Endothelial cell (in vitro differentiated cells): ENCODE measurements around the gene SORL1-AS1.

Experiments
- DNase-seq: peaks from one replicate; pipeline ENCODE4 v3.0.0; 2021; ENCODE audit warnings: low spot score
- H3K27ac Mint-ChIP-seq: one replicate; pipeline ENCODE4 v1.8.0; 2021; ENCODE audit warnings: mixed read lengths, inconsistent platforms; ENCODE audit not compliant: unreplicated experiment
- H3K27me3 Mint-ChIP-seq: one replicate; pipeline ENCODE4 v1.8.0; 2021; ENCODE audit warnings: mild to moderate bottlenecking, moderate library complexity, mixed read lengths, inconsistent platforms; ENCODE audit not compliant: unreplicated experiment
- H3K36me3 Mint-ChIP-seq: one replicate; pipeline ENCODE4 v1.8.0; 2021; ENCODE audit warnings: mild to moderate bottlenecking, low read depth, mixed read lengths, inconsistent platforms; ENCODE audit not compliant: unreplicated experiment
- H3K4me1 Mint-ChIP-seq: one replicate; pipeline ENCODE4 v1.8.0; 2021; ENCODE audit warnings: mild to moderate bottlenecking, mixed read lengths, inconsistent platforms; ENCODE audit not compliant: unreplicated experiment
- H3K4me3 Mint-ChIP-seq: one replicate; pipeline ENCODE4 v1.8.0; 2021; ENCODE audit warnings: mild to moderate bottlenecking, mixed read lengths, inconsistent platforms; ENCODE audit not compliant: unreplicated experiment
- H3K9me3 Mint-ChIP-seq: one replicate; pipeline ENCODE4 v1.8.0; 2021; ENCODE audit warnings: mixed read lengths, inconsistent platforms; ENCODE audit not compliant: unreplicated experiment
- TF ChIP-seq, protein P1 (sequence below): fragments of 200-600 bp; sonication (generic); IDR thresholded peaks from one replicate; pipeline ENCODE4 v1.5.0; 2021; ENCODE audit warnings: antibody characterized with exemption; ENCODE audit not compliant: unreplicated experiment

Gene SORL1-AS1

DNA sequence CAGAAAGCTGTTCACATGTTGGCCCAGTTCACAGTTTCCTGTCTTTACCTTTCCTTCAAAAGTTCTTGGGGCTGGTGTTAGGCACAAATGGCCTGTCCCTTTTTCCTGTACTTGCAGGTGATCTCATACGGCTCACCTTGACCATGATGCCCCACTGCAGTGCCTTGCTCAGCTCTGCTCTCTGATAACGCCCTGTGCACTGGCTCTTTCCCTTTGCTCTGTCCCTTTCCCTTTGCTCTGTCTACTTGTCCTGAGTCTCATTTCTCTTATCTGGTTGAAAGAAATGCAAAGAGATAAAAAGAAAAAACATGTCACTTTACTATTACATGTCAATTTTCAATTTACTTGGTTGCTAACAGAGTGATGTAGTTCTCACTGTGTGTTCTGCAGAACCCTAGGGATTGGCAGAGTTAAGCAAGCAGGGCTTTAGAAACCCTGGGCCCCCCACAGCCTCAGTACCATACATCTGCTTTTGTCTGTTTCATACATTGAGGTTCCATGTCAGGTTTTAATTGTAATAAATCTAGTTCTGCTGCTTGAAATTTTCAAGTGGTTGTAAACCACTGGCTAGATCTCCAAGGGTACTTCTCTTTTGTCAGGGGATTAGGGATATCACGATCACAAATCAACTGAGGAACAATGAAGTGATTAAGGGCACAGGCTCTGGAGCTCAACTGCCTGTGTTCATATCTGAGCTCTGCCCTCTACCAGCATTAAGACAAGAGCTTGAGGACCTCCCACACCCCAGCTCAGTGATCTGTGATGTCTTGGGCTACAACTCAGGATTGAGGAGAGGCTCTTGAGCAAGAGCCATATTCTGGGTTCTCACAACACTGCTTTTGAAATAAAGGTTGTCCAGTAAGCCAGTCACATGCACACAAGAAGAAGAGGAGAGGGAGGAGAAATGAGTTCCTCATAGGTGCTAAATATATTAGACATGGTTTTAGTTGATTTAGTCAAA lies 16.9 kb downstream of the SORL1-AS1 start:
- TF ChIP-seq, protein P1, sequence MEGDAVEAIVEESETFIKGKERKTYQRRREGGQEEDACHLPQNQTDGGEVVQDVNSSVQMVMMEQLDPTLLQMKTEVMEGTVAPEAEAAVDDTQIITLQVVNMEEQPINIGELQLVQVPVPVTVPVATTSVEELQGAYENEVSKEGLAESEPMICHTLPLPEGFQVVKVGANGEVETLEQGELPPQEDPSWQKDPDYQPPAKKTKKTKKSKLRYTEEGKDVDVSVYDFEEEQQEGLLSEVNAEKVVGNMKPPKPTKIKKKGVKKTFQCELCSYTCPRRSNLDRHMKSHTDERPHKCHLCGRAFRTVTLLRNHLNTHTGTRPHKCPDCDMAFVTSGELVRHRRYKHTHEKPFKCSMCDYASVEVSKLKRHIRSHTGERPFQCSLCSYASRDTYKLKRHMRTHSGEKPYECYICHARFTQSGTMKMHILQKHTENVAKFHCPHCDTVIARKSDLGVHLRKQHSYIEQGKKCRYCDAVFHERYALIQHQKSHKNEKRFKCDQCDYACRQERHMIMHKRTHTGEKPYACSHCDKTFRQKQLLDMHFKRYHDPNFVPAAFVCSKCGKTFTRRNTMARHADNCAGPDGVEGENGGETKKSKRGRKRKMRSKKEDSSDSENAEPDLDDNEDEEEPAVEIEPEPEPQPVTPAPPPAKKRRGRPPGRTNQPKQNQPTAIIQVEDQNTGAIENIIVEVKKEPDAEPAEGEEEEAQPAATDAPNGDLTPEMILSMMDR = no peak
- H3K27ac Mint-ChIP-seq = no peak overlapping the region
- no peak for DNase-seq
- H3K4me1 Mint-ChIP-seq = peaks cover 18% of the 10 kb centered on the region
- H3K27me3 Mint-ChIP-seq = peaks cover 4% of the 10 kb centered on the region
- no peaks in the 10 kb centered on the region for H3K36me3 Mint-ChIP-seq
- no peaks in the 10 kb centered on the region for H3K9me3 Mint-ChIP-seq
- H3K4me3 Mint-ChIP-seq = no peak overlapping the region

- no peaks in the 10 kb centered on the region for H3K9me3 Mint-ChIP-seq
- H3K27me3 Mint-ChIP-seq = peaks cover 4% of the 10 kb centered on the region
- H3K4me1 Mint-ChIP-seq = peaks cover 18% of the 10 kb centered on the region
- DNase-seq = no peak
- no peak overlapping the region for H3K27ac Mint-ChIP-seq
- no peaks in the 10 kb centered on the region for H3K36me3 Mint-ChIP-seq
- no peak overlapping the region for H3K4me3 Mint-ChIP-seq
- TF ChIP-seq, protein P1 = no peak
Measured at GRCh38 chr11:121435132-121435531, 17.6 kb downstream of the SORL1-AS1 start.

- peaks cover 7% of the 10 kb centered on the region for H3K4me1 Mint-ChIP-seq
- no peaks in the 10 kb centered on the region for H3K36me3 Mint-ChIP-seq
- H3K9me3 Mint-ChIP-seq = no peaks in the 10 kb centered on the region
- no peaks in the 10 kb centered on the region for H3K27me3 Mint-ChIP-seq
- H3K27ac Mint-ChIP-seq = no peak overlapping the region
- no peak overlapping the region for H3K4me3 Mint-ChIP-seq
- DNase-seq = no peak
- TF ChIP-seq, protein P1 = no peak
Measured at GRCh38 chr11:121431820-121432526, 20.8 kb downstream of the SORL1-AS1 start.

- no peaks in the 10 kb centered on the region for H3K9me3 Mint-ChIP-seq
- peaks cover 1% of the 10 kb centered on the region for H3K27me3 Mint-ChIP-seq
- H3K36me3 Mint-ChIP-seq = no peaks in the 10 kb centered on the region
- TF ChIP-seq, protein P1 = no peak
- H3K27ac Mint-ChIP-seq = no peak overlapping the region
- peaks cover 4% of the 10 kb centered on the region for H3K4me1 Mint-ChIP-seq
- no peak overlapping the region for H3K4me3 Mint-ChIP-seq
- DNase-seq = no peak
Measured at GRCh38 chr11:121429556-121429955, 23.2 kb downstream of the SORL1-AS1 start.

DNA sequence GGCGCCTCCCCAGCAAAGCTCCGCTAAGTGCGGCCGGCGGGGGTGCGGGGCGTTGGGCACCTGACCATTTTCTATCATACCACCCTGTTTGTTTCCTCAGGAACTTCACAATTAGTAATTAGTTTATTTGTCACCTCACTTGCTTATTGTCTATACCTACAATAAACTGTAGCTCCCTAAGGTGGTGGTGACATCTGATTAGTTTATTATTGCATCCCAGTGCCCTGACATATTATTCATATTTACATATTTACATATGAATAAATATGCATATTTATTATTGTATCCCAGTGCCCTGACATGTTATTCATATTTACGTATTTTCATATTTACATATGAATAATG lies 25.4 kb downstream of the SORL1-AS1 start:
- no peak for DNase-seq
- Mint-ChIP-seq H3K4me3 (no peak overlapping the region), H3K4me1 (peaks cover 4% of the 10 kb centered on the region), H3K27ac (no peak overlapping the region), H3K9me3 (no peaks in the 10 kb centered on the region), H3K27me3 (peaks cover 1% of the 10 kb centered on the region), H3K36me3 (no peaks in the 10 kb centered on the region)
- TF ChIP-seq, protein P1 = no peak
